Large intestine (tissue), 1 donor: ENCODE data around the gene RBM4. TPM values are rescaled to one million over a fixed set of nuclear protein-coding genes. Genes with fewer than 3 reads are reported as not detected.

Experiments used
- polyA plus RNA-seq: library from polyadenylated mRNA; unstranded; fragments of 120-200 nt; gene quantifications from one replicate; pipeline ENCODE4 v1.2.1, GENCODE V29; 2013

The RBM4 gene
- polyA plus RNA-seq, 1 donor = 145 TPM

Other genes starting within 250 kb of the RBM4 start
- gene NPAS4, start 217.7 kb upstream of the RBM4 start, polyA plus RNA-seq = 1.7 TPM
- 69.5 TPM for gene MRPL11, start 199.9 kb upstream of the RBM4 start, polyA plus RNA-seq
- 5.1 TPM for gene PELI3, start 171.8 kb upstream of the RBM4 start, polyA plus RNA-seq
- gene DPP3, start 158.3 kb upstream of the RBM4 start, polyA plus RNA-seq = 28.8 TPM
- gene BBS1, start 128.1 kb upstream of the RBM4 start, polyA plus RNA-seq = 40.8 TPM
- gene ZDHHC24, start 92.7 kb upstream of the RBM4 start, polyA plus RNA-seq = 8.5 TPM
- 0.22 TPM for gene ACTN3, start 91.8 kb upstream of the RBM4 start, polyA plus RNA-seq
- 11.9 TPM for gene CTSF, start 70.1 kb upstream of the RBM4 start, polyA plus RNA-seq
- gene CCDC87, start 45.6 kb upstream of the RBM4 start, polyA plus RNA-seq = 0.09 TPM
- gene CCS, start 45.5 kb upstream of the RBM4 start, polyA plus RNA-seq = 55.8 TPM
- gene RBM14, start 22.1 kb upstream of the RBM4 start, polyA plus RNA-seq = 68.5 TPM
- gene RBM4B, start 39.2 kb downstream of the RBM4 start, polyA plus RNA-seq = 38.9 TPM
- gene SPTBN2, start 90.5 kb downstream of the RBM4 start, polyA plus RNA-seq = 7.1 TPM
- gene RCE1, start 204.7 kb downstream of the RBM4 start, polyA plus RNA-seq = 27.2 TPM
- gene LRFN4, start 218.4 kb downstream of the RBM4 start, polyA plus RNA-seq = 15.7 TPM